ENCODE data around the gene CD27. TPM values are rescaled to one million over a fixed set of nuclear protein-coding genes. Genes with fewer than 3 reads are reported as not detected.
"Not testable (repeated sequence)": the region's sequence is repeated elsewhere in the genome, so short reads cannot be mapped to it uniquely, and the experiment has no call there.

CD27 gene
- not detected in 2 replicates for total RNA-seq (2014; rRNA removed; shearing (Covaris generic))
- not detected in 2 replicates for polyA plus RNA-seq (2015; cell fraction: cytosol; rRNA removed)
- not detected in 2 replicates for polyA plus RNA-seq (2015; cell fraction: nucleus; rRNA removed)

GRCh38 chr12:6444704-6445688 lies at the start of gene CD27:
Gene CD27, plus strand, starts transcription at chr12:6444955. Its CDS starts 141 bp downstream, at chr12:6445096.
- no peak for DNase-seq (ENCODE audit: low read depth)

DNA sequence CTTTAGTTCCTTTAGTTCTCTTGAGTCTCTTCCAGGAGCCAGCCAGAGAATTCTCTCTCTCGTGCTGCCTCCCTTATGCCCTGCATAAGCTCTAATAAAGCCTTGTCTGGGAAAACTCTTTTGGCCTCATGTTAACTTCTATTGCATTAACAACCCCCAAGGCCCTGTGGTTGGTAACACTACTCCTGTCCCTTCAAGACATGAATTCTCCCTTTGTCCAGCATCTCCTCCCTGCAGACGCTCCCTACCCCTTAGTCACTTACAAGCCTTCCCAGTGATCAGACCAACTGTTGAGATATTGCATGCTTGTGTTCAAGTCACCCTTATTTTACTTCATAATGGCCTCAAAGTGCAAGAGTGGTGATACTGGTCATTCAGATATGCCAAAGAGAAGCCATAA lies 48.7 kb upstream of the CD27 start:
- DNase-seq (ENCODE audit: low read depth) = no peak

DNA sequence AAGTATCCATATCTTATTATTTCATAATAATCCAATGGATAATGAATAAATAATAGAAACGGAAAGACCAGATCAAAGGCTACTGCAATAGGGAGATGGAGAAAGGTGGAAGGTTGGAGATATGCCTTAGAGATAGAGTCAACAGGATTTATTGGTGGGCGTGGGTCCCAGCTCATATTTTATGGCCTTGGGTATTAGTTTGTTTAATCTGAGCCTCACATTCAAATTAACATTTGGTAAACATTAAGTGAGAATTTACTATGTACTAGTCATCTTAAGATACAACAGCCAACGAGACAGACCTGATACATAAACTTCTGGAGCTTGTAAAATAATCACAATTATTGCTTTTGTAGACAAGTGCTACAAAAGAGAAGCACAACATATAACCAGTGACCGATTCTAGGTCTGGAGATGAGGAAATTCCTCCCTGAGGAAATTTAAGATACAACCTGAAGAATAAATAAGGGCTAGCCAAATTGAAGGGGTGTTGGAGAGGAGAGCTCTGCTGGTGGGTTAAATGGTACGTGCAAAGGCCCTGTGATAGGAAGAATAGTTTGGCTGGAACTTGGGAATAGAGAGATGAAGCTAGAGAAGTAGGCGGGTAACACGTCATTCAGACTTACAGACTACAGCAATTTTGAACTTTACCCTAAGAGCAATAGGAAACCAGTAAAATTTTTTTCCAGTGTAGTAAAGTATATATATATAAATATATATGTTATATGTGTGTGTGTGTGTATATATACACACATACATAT lies 44.7 kb upstream of the CD27 start:
- no peak for DNase-seq (ENCODE audit: low read depth)

- no peak for DNase-seq (ENCODE audit: low read depth)
Measured at GRCh38 chr12:6404390-6404789, 40.4 kb upstream of the CD27 start.

DNA sequence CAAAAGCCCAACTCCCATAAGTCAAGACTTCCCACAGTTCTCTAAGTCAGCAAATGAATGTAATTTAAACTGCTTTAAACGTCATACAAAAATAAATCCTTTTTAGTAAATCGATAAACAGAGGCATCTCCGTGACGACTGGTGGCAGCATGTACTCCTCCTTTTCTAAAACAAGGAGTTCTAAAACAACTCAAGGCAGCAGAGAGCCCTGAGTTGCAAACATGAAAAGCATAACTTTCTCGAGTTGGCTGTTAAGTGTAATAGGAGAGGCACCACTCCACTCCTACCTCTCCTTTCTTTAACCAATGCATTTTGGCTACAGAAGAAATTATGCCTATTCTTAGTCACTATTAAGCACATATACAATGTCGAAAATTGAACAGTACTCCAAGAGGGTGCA lies 38.8 kb upstream of the CD27 start:
- no peak for DNase-seq (ENCODE audit: low read depth)

DNA sequence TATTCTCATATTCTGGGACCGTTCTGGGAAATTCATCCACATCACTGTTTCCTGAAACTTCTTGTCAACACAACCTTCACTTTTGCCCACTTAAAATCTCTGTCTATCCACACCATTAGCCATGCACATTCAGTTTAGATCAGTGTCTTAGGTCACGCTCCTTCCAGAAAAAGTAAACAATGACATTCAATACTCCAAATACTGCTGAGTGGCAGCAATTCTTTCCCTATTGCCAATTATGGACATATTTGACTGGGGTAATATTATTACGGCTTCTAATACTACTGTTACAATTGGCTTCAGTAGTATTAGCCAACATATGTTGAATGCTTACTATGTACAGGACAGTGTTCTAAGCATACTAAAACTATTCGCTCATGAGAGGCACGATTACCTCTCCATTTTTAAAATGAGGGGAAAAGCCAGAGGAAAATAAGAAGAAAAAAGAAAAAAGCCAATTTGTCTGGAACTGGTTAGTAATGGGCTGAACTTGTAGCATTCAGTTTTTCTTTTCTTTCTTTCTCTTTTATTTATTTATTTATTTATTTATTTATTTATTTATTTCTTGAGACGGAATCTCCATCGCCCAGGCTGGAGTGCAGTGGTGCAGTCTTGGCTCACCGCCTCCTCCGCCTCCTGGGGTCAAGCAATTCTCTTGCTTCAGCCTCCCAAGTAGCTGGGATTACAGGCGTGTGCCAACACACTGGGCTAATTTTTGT lies 37.4 kb upstream of the CD27 start:
- DNase-seq (ENCODE audit: low read depth) = no peak

DNA sequence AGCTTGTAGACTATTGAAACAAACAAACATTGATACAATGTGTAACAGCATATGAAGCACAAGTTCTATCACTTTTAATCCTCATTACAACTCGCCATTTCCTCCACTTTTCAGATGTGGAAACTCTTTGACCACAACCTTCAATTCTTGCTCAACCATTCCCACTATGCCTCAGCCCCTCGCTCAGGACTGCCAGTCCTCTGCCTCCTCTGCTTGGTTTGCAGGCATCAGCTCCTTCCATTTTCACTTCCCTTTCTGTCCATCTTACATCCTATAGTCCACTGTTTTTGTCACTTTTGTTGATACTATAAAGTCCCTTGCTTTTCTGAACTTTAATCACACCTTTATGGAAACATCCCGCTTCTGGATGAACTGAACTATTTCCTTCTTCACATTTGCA lies 28.2 kb upstream of the CD27 start:
- no peak for DNase-seq (ENCODE audit: low read depth)

- no peak for DNase-seq (ENCODE audit: low read depth)
Measured at GRCh38 chr12:6418796-6419195, 26.0 kb upstream of the CD27 start.

- DNase-seq (ENCODE audit: low read depth) = no peak
Measured at GRCh38 chr12:6420364-6420763, 24.4 kb upstream of the CD27 start.

GRCh38 chr12:6423267-6424007 lies 21.3 kb upstream of the CD27 start:
- DNase-seq (ENCODE audit: low read depth) = peak; percentile 86

- no peak for DNase-seq (ENCODE audit: low read depth)
Measured at GRCh38 chr12:6424008-6424347, 20.8 kb upstream of the CD27 start.

- DNase-seq (ENCODE audit: low read depth) = no peak
Measured at GRCh38 chr12:6424866-6425265, 19.9 kb upstream of the CD27 start.

DNA sequence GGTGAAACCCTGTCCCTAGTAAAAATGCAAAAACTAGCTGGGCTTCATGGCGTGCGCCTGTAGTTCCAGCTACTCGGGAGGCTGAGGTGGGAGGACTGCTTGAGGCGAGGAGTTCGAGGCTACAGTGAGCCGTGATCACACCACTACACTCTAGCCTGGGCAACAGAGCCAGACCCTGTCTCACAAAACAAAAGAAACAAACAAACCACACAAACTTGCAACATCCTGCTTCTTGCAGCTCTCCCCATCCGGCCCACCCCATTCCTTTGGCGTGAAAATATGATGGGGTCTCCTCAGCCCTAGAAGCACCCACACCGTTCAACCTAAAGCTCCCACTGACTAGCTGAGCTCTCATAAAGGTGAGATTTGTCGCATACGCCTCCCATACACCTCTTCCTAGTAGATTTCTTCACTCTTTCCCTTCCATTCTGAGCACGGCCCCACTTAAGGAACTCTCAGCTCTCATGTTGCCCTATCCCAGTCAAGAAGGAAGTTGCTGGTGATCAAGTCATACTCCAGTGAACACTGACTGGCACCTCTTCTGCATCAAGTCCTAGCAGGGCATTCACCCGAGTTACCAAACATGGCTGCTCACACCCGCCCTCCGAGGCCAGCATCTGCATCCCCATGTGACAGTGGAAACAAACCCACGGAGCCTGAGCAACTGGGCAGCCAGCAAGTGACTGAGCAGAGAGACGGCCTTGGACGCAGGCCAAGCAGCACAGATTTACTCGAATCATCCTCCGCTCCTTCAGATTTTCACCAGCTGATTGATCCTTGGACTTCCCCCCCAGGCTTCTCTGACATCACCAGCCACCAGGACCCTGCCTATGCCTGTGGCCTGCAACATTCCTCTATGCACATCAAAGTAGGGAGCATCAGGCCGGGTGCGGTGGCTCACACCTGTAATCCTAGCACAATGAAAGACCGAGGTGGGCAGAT lies 18.9 kb upstream of the CD27 start:
- DNase-seq (ENCODE audit: low read depth) = no peak

DNA sequence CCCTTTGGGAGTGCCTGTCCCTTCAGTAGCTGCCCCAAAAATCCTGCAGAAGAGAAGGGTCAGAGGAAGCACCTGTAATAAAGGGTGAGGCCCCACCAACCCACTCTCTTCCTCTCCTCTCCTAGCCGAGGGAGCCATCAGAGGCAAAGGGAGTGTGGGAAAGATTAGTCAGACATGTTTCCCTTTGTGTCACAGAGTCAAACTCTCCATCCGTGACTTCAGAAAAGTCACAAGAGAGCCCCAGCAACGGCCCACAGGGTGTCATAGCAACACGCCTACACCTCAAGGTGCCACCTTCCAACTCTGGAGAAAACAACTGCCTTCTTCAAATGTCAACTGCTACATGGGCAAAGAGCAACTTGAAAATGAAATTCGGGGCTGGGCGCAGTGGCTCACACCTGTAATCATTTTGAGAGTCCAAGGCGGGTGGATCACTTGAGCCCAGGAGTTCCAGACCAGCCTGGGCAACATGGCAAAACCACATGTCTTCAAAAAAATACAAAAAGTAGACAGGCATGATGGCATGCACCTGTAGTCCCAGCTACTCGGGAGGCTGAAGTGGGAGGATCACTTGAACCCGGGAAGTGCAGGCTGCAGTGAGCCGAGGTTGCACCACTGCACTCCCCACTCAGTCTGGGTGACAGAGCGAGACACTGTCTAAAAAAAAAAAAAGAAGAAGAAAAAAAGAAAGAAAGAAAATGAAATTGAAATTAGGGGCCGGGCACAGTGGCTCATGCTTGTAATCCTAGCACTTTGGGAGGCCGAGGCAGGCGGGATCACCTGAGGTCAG lies 17.7 kb upstream of the CD27 start:
- DNase-seq (ENCODE audit: low read depth) = no peak

GRCh38 chr12:6427796-6428195 lies 17.0 kb upstream of the CD27 start:
- not testable (repeated sequence) for DNase-seq (ENCODE audit: low read depth)

DNA sequence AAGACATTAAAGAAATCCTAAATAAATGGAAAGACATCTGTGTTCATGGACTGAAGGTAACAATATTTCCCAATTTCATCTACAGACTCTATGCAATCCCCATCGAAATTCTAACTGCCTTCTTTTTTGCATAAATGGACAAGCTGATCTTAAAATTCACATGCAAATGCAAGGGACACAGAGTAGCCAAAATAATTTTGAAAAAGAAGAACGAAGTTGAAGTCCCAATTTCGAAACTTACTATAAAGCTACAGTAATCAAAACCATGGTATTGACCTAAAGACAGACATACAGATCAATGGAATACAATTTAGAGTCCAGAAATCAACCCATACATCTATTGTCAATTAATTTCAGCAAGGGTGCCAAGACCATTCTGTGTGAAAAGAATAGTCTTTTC lies 16.4 kb upstream of the CD27 start:
- no peak for DNase-seq (ENCODE audit: low read depth)

DNA sequence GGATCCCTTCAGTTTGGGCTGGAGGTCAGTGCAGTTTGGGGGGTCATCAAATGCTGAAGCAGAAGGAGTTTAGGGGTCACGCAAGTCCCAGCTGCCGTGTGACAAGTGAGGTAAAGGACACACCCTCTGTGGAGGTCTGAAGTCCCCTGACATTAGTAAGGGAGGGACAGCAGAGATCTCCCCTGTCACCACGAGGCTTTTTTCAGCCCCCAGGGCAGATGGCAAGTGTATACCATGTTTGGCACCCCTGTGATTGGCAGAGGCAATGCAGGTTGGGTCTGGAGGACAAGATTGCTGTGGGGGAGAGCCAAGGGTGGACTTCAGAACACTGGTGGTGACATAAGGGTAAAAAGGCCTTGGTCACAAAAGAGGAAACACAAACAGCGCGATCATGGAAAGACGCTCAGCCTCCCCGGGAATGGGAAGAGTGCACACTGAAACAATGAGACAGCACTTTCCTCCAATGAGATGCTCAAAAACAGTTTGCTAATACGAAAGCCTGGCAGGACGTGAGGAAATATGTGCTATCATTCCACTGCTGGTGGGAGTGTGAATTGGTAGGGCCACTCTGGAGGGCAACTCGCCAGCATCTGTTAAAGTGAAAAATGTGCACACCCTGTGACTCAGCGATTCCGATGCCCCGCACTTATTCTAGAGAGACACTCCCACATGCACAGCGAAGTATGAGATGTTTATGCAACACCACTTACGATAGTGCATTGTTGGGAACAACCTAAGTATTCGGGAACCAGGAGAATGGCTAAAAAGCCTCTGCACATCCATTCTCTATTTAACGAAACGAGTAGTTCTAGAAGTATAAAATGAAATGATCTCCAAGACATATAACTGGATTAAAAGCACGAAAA lies 14.4 kb upstream of the CD27 start:
- DNase-seq (ENCODE audit: low read depth) = peak; percentile 96

DNA sequence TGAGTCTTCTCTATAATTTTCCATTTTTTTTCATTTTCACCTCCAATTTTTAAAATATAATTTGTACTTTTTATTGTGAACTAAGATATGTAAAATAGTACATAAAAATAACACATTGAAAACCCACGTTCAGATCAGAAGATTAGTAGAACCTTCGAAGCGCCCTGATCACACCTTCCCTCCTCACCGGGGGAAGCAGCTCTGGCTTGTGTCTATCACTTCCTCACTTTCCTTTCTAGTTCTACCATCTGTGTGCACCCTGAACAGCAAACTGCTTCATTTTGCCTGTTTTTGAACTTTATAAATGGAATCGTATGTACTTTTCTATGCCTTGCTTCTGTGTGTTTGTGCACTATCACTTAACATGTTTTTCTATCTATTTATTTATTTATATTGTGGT lies 11.8 kb upstream of the CD27 start:
- no peak for DNase-seq (ENCODE audit: low read depth)

Measured in HT1080 (cell line).